GM21381 (cell line): ENCODE measurements around the gene PHLDB1.
"Not testable (repeated sequence)": the region's sequence is repeated elsewhere in the genome, so short reads cannot be mapped to it uniquely, and the experiment has no call there.

Experiments used
- ATAC-seq: cut with Tn5 transposase; IDR thresholded peaks from one replicate; pipeline ENCODE4 v1.9.1; 2021; ENCODE audit warnings: mild to moderate bottlenecking, moderate library complexity; ENCODE audit not compliant: unreplicated experiment

PHLDB1 gene

GRCh38 chr11:118605116-118605867 lies 2.1 kb upstream of the PHLDB1 start:
- ATAC-seq = no peak

- ATAC-seq = no peak
Measured at GRCh38 chr11:118606157-118606843, 1.1 kb upstream of the PHLDB1 start.

- ATAC-seq = no peak
Measured at GRCh38 chr11:118606844-118607228, 579 bp upstream of the PHLDB1 start.

- ATAC-seq = no peak
Measured at GRCh38 chr11:118608360-118609227, 1.2 kb downstream of the PHLDB1 start.

GRCh38 chr11:118609380-118610224 lies 2.2 kb downstream of the PHLDB1 start:
- no peak for ATAC-seq

GRCh38 chr11:118610225-118610772 lies 2.9 kb downstream of the PHLDB1 start:
- no peak for ATAC-seq

- no peak for ATAC-seq
Measured at GRCh38 chr11:118610773-118611432, 3.5 kb downstream of the PHLDB1 start.

GRCh38 chr11:118611433-118611795 lies 4.0 kb downstream of the PHLDB1 start:
- not testable (repeated sequence) for ATAC-seq

GRCh38 chr11:118612378-118612777 lies 5.0 kb downstream of the PHLDB1 start:
- ATAC-seq = no peak

GRCh38 chr11:118614511-118614910 lies 7.1 kb downstream of the PHLDB1 start:
- ATAC-seq = no peak

GRCh38 chr11:118615282-118615975 lies 8.0 kb downstream of the PHLDB1 start:
- ATAC-seq = no peak

- no peak for ATAC-seq
Measured at GRCh38 chr11:118615976-118616371, 8.6 kb downstream of the PHLDB1 start.

GRCh38 chr11:118618115-118618990 lies 10.9 kb downstream of the PHLDB1 start:
- no peak for ATAC-seq

GRCh38 chr11:118618991-118619375 lies 11.6 kb downstream of the PHLDB1 start:
- no peak for ATAC-seq

GRCh38 chr11:118619444-118620197 lies 12.2 kb downstream of the PHLDB1 start:
- ATAC-seq = no peak

- no peak for ATAC-seq
Measured at GRCh38 chr11:118620529-118621070, 13.2 kb downstream of the PHLDB1 start.

GRCh38 chr11:118621071-118621783 lies 13.8 kb downstream of the PHLDB1 start:
- ATAC-seq = no peak
